HAP-1 (cell line): ENCODE measurements around the gene FOXA1.

ENCODE experiments used
- DNase-seq, 2 experiments: peaks; one replicate each; pipeline ENCODE4 v3.0.0-alpha.2; 2016 to 2020; ENCODE audit warnings: low spot score in 2 of 2
- H3K27me3 ChIP-seq: fragments of 250-450 bp; sonication (Bioruptor Pico); 2 replicates; pipeline ENCODE4 v1.5.1; 2020; ENCODE audit warnings: low read depth, mild to moderate bottlenecking, moderate library complexity
- H3K36me3 ChIP-seq: fragments of 250-450 bp; sonication (Bioruptor Pico); replicated peaks from 2 replicates; pipeline ENCODE4 v1.5.1; 2020; ENCODE audit warnings: mild to moderate bottlenecking
- H3K4me1 ChIP-seq: fragments of 250-450 bp; sonication (Bioruptor Pico); 2 replicates; pipeline ENCODE4 v1.5.1; 2020; ENCODE audit warnings: mild to moderate bottlenecking
- H3K4me3 ChIP-seq: fragments of 250-450 bp; sonication (Bioruptor Pico); 2 replicates; pipeline ENCODE4 v1.5.1; 2020; ENCODE audit warnings: mild to moderate bottlenecking, moderate library complexity
- H3K9me3 ChIP-seq: fragments of 250-450 bp; sonication (Bioruptor Pico); 2 replicates; pipeline ENCODE4 v1.5.1; 2020; ENCODE audit warnings: mild to moderate bottlenecking, moderate library complexity
- in situ Hi-C: fragments of 300-500 bp; cut with MboI; formaldehyde crosslinking; loops from 3 replicates; pipeline ENCODE4 v1.14.3; 2020; ENCODE audit warnings: low sequenced_read_pairs, inconsistent platforms, mixed read lengths

The FOXA1 gene

GRCh38 chr14:37597914-37598746 is 3.1 kb upstream of the FOXA1 start:
- DNase-seq, result no peak
- Histone ChIP-seq H3K36me3 (no peaks in the 10 kb centered on the region), H3K4me1 (peaks cover 28% of the 10 kb centered on the region), H3K27me3 (no peaks in the 10 kb centered on the region), H3K9me3 (no peaks in the 10 kb centered on the region), H3K4me3 (no peak overlapping the region)
- in situ Hi-C loops, result loop anchor here (5.0 kb wide), 1 partner anchor 269 kb away; no protein-coding TSS in a partner anchor

- peak in 1 of 2 experiments; percentile 35 for DNase-seq
- no peaks in the 10 kb centered on the region for H3K36me3 ChIP-seq
- peaks cover 28% of the 10 kb centered on the region for H3K4me1 ChIP-seq
- no peaks in the 10 kb centered on the region for H3K9me3 ChIP-seq
- H3K27me3 ChIP-seq, result no peaks in the 10 kb centered on the region
- no peak overlapping the region for H3K4me3 ChIP-seq
- in situ Hi-C loops, result loop anchor here (5.0 kb wide), 1 partner anchor 270 kb away; no protein-coding TSS in a partner anchor
Measured at GRCh38 chr14:37597538-37597913, 2.5 kb upstream of the FOXA1 start.

GRCh38 chr14:37596790-37597472 is 1.9 kb upstream of the FOXA1 start:
- H3K9me3 ChIP-seq, result no peaks in the 10 kb centered on the region
- DNase-seq, result no peak
- peaks cover 5% of the 10 kb centered on the region for H3K36me3 ChIP-seq
- H3K4me1 ChIP-seq, result peaks cover 28% of the 10 kb centered on the region
- no peaks in the 10 kb centered on the region for H3K27me3 ChIP-seq
- in situ Hi-C loops, result loop anchor here (5.0 kb wide), 1 partner anchor 270 kb away; no protein-coding TSS in a partner anchor
- peak overlapping the region; percentile 61; the same call in 1 of the 2 replicates for H3K4me3 ChIP-seq

- Histone ChIP-seq H3K4me3 (peak overlapping the region; percentile 61), H3K4me1 (peaks cover 30% of the 10 kb centered on the region), H3K36me3 (peaks cover 12% of the 10 kb centered on the region), H3K9me3 (no peaks in the 10 kb centered on the region), H3K27me3 (no peaks in the 10 kb centered on the region)
- in situ Hi-C loops, result loop anchor here (5.0 kb wide), 1 partner anchor 271 kb away; no protein-coding TSS in a partner anchor
- DNase-seq, result peak; percentile 83 to 91
Measured at GRCh38 chr14:37595809-37596621, 966 bp upstream of the FOXA1 start.

- Histone ChIP-seq H3K4me3 (peak overlapping the region; percentile 61), H3K4me1 (peaks cover 30% of the 10 kb centered on the region), H3K27me3 (no peaks in the 10 kb centered on the region), H3K9me3 (no peaks in the 10 kb centered on the region), H3K36me3 (peaks cover 22% of the 10 kb centered on the region)
- DNase-seq, result peak; percentile 86 to 89
- in situ Hi-C loops, result no loop called here
Measured at GRCh38 chr14:37594238-37594970, 645 bp downstream of the FOXA1 start.

GRCh38 chr14:37593511-37594237 is 1.4 kb downstream of the FOXA1 start:
- no peak for DNase-seq
- Histone ChIP-seq H3K9me3 (no peaks in the 10 kb centered on the region), H3K4me3 (peak overlapping the region; percentile 61), H3K4me1 (peaks cover 24% of the 10 kb centered on the region), H3K36me3 (peaks cover 22% of the 10 kb centered on the region), H3K27me3 (no peaks in the 10 kb centered on the region)
- in situ Hi-C loops, result no loop called here

GRCh38 chr14:37592482-37593408 is 2.3 kb downstream of the FOXA1 start:
- in situ Hi-C loops, result no loop called here
- peaks cover 24% of the 10 kb centered on the region for H3K4me1 ChIP-seq

GRCh38 chr14:37591941-37592481 is 3.0 kb downstream of the FOXA1 start:
- Histone ChIP-seq H3K4me1 (peaks cover 27% of the 10 kb centered on the region), H3K4me3 (no peak overlapping the region; the same call in 1 of the 2 replicates), H3K36me3 (peaks cover 22% of the 10 kb centered on the region), H3K27me3 (no peaks in the 10 kb centered on the region), H3K9me3 (no peaks in the 10 kb centered on the region)
- no peak for DNase-seq
- in situ Hi-C loops, result no loop called here

More at GRCh38 chr14:37592482-37593408, 2.3 kb downstream of the FOXA1 start:
- Histone ChIP-seq H3K4me3 (peak overlapping the region; percentile 61), H3K27me3 (no peaks in the 10 kb centered on the region), H3K9me3 (no peaks in the 10 kb centered on the region), H3K36me3 (peaks cover 22% of the 10 kb centered on the region)
- peak in 1 of 2 experiments; percentile 62 for DNase-seq

GRCh38 chr14:37591311-37591940 is 3.6 kb downstream of the FOXA1 start:
- no peaks in the 10 kb centered on the region for H3K27me3 ChIP-seq
- peak; percentile 52 to 72 for DNase-seq
- no peaks in the 10 kb centered on the region for H3K9me3 ChIP-seq
- peaks cover 29% of the 10 kb centered on the region for H3K4me1 ChIP-seq
- peak overlapping the region; percentile 41 for H3K4me3 ChIP-seq
- in situ Hi-C loops, result no loop called here
- peaks cover 22% of the 10 kb centered on the region for H3K36me3 ChIP-seq

GRCh38 chr14:37590428-37591139 is 4.5 kb downstream of the FOXA1 start:
- Histone ChIP-seq H3K36me3 (peaks cover 22% of the 10 kb centered on the region), H3K27me3 (no peaks in the 10 kb centered on the region), H3K9me3 (no peaks in the 10 kb centered on the region), H3K4me3 (peak overlapping the region; percentile 41), H3K4me1 (peaks cover 34% of the 10 kb centered on the region)
- in situ Hi-C loops, result no loop called here
- peak in 1 of 2 experiments; percentile 35 for DNase-seq
